IMR-90 (cell line): ENCODE results near the gene LTB4R.

ENCODE experiments used
- CEBPB ChIP-seq: IDR thresholded peaks from 2 replicates; pipeline ENCODE4 v1.6.1; 2012; ENCODE audit warnings: low read depth, low read length, improper control_type of control experiment
- POLR2A ChIP-seq: IDR thresholded peaks from 2 replicates; pipeline ENCODE4 v1.6.1; 2012; ENCODE audit warnings: mild to moderate bottlenecking, low read depth, low read length
- TF ChIP-seq, protein P1 (sequence below): conservative IDR thresholded peaks from 2 replicates; pipeline ENCODE4 v1.5.1; 2012; ENCODE audit warnings: mild to moderate bottlenecking, low read depth, low read length, improper control_type of control experiment

- no peak for TF ChIP-seq CEBPB
- TF ChIP-seq, protein P1, sequence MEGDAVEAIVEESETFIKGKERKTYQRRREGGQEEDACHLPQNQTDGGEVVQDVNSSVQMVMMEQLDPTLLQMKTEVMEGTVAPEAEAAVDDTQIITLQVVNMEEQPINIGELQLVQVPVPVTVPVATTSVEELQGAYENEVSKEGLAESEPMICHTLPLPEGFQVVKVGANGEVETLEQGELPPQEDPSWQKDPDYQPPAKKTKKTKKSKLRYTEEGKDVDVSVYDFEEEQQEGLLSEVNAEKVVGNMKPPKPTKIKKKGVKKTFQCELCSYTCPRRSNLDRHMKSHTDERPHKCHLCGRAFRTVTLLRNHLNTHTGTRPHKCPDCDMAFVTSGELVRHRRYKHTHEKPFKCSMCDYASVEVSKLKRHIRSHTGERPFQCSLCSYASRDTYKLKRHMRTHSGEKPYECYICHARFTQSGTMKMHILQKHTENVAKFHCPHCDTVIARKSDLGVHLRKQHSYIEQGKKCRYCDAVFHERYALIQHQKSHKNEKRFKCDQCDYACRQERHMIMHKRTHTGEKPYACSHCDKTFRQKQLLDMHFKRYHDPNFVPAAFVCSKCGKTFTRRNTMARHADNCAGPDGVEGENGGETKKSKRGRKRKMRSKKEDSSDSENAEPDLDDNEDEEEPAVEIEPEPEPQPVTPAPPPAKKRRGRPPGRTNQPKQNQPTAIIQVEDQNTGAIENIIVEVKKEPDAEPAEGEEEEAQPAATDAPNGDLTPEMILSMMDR: no peak
- no peak for TF ChIP-seq POLR2A
These were observed 50.0 kb downstream of the LTB4R start for GRCh38 chr14:24361326-24361725.
